Activated CD8-positive, alpha-beta memory T cell treated with anti-CD3 and anti-CD28 coated beads, Interleukin-2, amount 50 U/mL, for 48 hours (primary cell): Measurements from ENCODE around the gene LMNTD1.
"Not testable (repeated sequence)": the region's sequence is repeated elsewhere in the genome, so short reads cannot be mapped to it uniquely, and the experiment has no call there.

Experiments used
- DNase-seq: peaks from one replicate; pipeline ENCODE4 v3.0.0-alpha.2; 2020

The LMNTD1 gene

DNA sequence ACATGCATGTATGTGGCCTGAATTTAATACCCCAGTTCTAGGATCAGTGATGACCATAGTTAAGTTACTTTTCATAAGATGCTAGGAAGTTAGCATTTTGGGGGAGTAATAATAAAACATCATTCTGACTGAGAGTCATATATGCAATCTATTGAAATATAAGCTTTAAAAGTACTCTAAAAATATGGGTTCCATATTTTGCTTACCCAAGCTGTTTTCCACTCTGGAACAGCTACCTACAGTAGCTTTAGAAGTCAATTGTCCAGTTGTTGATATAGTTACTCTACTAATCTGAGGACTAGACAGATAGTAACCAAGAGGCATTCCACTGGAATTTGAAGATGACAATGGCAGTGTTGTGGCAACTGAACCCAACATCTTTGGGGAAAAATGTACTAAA lies 4.0 kb downstream of the LMNTD1 start:
- no peak for DNase-seq

DNA sequence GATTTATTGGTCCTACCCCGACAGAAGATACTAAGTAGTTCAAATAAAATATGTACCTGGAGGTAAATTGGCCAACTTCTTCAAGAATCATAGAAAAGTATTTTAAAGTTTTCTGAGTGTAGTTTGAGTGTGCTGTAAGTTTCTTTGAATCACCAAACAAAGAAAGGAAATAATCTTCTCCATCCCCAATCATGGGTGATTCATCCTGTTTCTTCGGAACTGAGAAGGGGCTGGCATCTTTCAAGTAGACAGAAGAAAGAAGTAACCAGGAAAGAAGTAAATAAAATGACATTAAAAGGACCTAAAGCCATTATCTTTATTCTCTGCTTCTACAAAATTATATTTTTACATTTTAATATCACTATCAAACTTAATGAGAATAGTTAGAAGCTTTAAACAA lies 6.8 kb downstream of the LMNTD1 start:
- DNase-seq = no peak

DNA sequence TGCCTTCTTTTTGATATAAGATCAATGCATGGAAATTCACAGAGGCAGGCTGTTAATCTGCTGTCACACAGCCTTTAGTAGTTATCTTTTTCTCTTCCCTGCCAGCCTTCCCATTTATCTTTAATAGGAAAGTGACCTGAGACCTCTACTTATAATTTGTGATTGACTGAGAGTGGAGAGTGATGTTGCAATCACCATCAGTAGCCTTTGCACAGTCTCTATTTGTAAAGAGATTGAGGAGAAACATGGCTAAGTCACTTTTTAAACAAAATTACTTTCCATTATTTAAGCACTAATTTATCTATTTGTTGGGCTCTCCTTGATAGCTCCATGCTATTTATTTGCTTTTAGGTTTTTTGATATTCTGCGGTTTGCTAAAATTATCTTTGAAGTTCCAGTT lies 19.9 kb downstream of the LMNTD1 start:
- no peak for DNase-seq

DNA sequence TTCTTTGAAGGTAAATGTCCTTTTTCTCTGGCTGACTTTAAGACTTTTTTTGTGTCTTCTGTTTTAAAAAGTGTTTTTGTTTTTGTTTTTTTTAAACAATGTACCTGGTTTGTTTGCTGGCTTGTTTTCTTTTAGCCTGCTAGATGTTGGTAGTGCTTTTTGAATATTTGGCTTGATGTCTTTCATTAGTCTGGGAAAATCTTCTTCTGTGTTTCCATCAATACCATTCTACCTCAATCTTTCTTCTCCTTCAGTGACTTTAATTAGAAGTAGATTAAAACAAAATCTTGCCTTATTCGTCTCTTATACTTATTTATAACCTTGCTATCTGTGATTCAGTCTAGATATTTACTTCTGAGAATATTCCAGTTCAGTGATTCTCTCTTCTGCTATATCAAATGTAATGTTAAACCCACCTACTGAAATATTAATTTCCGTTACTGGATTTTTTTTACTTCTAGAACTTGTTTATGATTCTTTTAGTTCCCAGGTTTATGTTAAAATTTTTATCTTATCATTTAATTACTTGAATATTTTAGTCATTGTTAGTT lies 21.5 kb downstream of the LMNTD1 start:
- no peak for DNase-seq

DNA sequence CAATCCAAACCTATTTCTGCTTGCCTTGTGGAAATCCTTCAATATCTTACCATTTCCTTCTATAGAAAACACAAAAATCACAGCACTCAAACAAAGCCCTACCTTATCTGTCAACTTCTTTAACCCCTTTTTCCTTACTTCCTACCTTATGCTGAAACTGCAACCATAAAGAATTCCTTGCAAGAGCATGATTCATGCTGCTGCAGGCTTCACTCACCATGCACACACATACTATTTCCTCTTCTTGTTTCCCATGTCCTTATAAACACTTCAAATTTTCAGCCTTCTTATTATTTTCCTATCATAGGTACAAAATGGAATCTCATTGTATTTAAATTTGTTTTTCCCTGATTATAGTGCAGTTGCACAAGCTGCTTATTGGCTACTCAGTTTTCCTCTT lies 23.3 kb downstream of the LMNTD1 start:
- no peak for DNase-seq

DNA sequence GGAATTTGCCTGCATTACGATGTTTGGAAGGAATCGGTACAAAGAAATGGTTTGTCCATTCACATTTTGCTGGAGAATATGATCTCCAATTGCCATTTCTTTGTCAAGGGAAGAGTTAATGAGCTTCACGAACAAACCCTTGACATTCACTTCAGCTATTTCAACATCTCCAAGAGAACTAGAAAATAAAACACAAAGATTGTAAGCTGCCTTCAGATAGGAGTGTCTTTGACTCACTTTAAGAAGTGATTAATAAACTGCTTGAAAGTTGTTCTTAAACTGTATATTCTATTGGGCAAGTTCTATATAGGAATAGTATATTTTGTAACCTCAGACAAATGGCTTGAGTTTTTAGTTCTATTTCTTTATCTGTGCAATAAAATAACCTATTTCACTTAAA lies 26.3 kb downstream of the LMNTD1 start:
- DNase-seq = no peak

DNA sequence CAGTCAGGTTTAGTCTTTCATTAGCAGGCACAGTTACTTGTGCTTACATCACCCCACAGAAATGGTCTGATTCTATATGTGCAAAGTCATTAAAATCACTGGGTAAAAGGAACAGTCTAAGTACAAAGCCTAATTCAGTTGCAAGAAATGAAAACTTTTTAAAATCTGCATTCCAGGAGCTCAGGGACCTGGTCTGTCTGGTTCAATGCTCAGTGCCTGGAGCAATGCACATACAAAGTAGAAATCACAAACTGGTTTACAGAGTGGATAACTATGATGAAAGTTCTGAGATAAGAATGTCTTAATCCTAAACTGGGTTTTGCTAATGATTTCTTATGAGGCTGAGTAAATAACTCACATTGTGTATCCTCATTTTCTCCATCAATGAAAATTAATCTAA lies 28.7 kb downstream of the LMNTD1 start:
- no peak for DNase-seq

GRCh38 chr12:25521625-25522256 lies 31.3 kb downstream of the LMNTD1 start:
- DNase-seq = no peak

- no peak for DNase-seq
Observed at GRCh38 chr12:25518512-25518911, 34.6 kb downstream of the LMNTD1 start.

- no peak for DNase-seq
Observed at GRCh38 chr12:25504744-25505143, 48.3 kb downstream of the LMNTD1 start.

- no peak for DNase-seq
Observed at GRCh38 chr12:25503666-25504065, 49.4 kb downstream of the LMNTD1 start.

- no peak for DNase-seq
Observed at GRCh38 chr12:25502596-25502995, 50.5 kb downstream of the LMNTD1 start.

GRCh38 chr12:25502118-25502517 lies 51.0 kb downstream of the LMNTD1 start:
- DNase-seq = no peak

GRCh38 chr12:25501549-25501948 lies 51.5 kb downstream of the LMNTD1 start:
- no peak for DNase-seq

GRCh38 chr12:25500651-25501050 lies 52.4 kb downstream of the LMNTD1 start:
- no peak for DNase-seq

DNA sequence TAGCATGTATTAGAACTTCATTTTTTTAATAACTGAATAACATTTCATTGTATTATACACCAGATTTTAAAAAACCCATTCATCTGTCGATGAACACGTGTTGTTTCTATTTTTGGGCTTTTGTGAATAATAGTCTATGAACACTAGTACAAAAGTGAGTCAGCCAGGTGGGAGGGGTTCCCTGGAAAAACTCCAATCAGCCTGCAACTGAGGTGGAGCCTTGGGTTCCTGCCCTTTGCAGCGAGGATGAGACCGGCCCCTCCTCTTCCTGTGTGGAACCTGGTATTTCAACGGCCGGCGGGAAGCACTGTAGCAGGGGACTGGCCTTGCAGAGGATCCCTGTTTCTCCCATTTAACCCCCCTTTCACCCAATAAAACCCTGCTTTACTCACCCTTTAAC lies 56.1 kb downstream of the LMNTD1 start:
- no peak for DNase-seq

- no peak for DNase-seq
Observed at GRCh38 chr12:25496098-25496587, 56.9 kb downstream of the LMNTD1 start.

- no peak for DNase-seq
Observed at GRCh38 chr12:25495331-25496097, 57.6 kb downstream of the LMNTD1 start.

DNA sequence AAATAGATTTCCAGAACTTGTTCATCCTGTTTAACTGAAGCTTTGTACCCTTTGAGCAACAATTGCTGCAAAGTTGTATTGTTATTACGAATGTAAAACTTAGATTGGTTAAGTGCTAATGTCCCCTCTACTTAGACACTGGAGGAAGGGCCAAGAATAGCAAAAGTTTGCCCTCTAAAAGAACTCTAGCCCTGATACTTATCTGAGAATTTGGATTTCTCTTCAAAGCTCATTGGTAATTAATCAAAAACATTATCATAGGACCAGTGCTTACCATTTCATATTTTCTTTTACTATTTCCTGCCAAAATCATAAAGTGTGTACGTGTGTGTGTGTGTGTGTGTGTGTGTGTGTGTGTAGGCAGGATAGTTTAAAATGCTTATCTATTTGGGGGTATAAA lies 58.2 kb downstream of the LMNTD1 start:
- no peak for DNase-seq

GRCh38 chr12:25493682-25494081 lies 59.4 kb downstream of the LMNTD1 start:
- DNase-seq = no peak

- no peak for DNase-seq
Observed at GRCh38 chr12:25491396-25492325, 61.4 kb downstream of the LMNTD1 start.

GRCh38 chr12:25488956-25489870 lies 63.9 kb downstream of the LMNTD1 start:
- DNase-seq = not testable (repeated sequence)
